ENCODE results near the gene SVEP1.

SVEP1 gene

DNA sequence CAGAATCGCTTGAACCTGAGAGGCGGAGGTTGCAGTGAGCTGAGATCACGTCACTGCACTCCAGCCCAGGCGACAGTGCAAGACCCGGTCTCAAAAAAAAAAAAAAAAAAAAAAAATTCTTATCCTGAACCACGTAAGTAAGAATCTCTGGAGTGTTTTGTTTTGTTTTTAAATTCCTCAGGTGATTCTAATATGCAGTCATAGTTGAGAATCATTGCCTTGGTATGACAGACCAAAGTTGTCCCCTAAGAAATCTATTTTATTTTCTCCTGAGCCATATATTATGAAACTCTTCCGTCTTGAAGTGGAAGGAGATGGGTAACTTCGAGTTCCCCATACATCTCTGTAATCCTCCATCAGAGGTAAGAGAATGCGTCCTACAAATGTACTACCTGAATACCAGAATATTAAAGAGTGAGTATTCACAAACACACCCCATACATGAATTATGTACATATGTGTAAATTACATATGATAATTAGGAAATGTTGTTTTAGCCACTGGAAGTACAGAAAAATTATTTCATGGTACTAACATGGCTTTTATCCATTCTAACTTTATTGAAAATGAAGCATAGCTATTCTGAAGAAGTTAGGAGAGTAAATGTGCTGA, 26.7 kb upstream of the SVEP1 start:
- no peak for TF ChIP-seq CTCF (conservative IDR thresholded peaks at IDR 0.05)
- no peak overlapping the region for H3K27ac ChIP-seq

DNA sequence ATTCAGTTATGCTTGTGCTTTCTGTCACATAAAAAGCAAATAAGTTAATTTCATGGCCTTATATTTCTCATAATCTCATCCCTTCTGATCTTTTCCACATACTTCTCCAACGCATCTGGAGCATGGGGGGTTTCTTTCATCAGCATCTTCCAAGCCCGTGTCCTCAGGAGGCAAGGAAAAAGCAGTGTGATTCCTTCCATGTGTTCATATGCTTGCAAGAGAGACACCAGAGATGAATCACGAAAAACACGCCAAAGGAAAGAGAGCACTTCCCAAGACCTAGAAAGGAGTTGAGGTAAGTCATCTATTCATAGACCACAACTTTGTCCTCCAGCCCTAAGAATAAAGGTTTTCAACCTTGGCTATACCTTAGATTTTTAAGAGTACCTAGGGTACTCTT, 26.0 kb upstream of the SVEP1 start:
- no peak for TF ChIP-seq CTCF (conservative IDR thresholded peaks at IDR 0.05)

DNA sequence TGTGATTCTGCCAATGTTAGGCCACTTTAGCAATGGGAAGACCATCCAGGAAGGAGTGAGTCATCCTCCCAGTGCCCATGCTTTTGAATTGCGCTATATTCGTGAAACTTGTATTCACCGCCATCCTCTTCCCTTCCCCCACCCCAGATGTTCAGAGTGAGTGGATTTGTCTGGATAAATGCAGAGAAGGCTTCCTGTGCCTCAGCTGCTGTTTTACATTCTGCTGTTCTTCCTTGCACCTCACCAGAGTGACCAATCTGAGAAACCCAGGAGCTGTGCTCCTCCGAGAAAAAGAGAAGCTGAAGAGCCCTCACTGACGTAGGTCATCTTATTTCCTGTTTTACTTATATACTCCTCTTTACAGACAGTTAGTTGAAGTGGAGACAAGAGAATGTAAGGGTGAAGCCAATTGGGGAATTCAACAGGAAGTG, 24.6 kb upstream of the SVEP1 start:
- no peak for TF ChIP-seq CTCF (conservative IDR thresholded peaks at IDR 0.05)
- H3K27ac ChIP-seq: no peak overlapping the region

More for the DNA sequence above, 26.0 kb upstream of the SVEP1 start:
- H3K27ac ChIP-seq: no peak overlapping the region

- no peak for TF ChIP-seq CTCF (conservative IDR thresholded peaks at IDR 0.05)
- no peak overlapping the region for H3K27ac ChIP-seq
These were observed 22.7 kb upstream of the SVEP1 start for GRCh38 chr9:110602281-110602680.

DNA sequence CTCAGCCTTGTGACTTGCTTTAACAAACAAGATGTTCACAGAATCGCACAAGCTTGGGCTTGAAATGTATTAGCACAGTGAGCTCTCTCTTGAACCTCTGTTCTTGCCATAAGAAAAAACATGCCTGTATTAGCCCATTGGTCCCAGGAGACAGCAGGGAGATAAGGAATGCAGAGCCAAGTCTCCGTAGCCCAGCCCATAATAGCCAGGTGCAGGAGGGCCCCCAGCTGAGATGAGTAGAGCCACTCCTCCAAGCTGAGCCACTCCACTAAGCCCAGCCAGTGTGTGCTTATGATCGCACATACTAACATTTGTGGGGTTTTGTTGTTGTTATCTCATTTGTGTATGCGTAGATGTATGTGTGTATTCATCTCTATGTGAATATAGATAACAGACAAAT, 21.6 kb upstream of the SVEP1 start:
- TF ChIP-seq CTCF (conservative IDR thresholded peaks at IDR 0.05): no peak
- H3K27ac ChIP-seq: no peak overlapping the region

- no peak for TF ChIP-seq CTCF (conservative IDR thresholded peaks at IDR 0.05)
- no peak overlapping the region for H3K27ac ChIP-seq
These were observed 19.9 kb upstream of the SVEP1 start for GRCh38 chr9:110599468-110599867.

DNA sequence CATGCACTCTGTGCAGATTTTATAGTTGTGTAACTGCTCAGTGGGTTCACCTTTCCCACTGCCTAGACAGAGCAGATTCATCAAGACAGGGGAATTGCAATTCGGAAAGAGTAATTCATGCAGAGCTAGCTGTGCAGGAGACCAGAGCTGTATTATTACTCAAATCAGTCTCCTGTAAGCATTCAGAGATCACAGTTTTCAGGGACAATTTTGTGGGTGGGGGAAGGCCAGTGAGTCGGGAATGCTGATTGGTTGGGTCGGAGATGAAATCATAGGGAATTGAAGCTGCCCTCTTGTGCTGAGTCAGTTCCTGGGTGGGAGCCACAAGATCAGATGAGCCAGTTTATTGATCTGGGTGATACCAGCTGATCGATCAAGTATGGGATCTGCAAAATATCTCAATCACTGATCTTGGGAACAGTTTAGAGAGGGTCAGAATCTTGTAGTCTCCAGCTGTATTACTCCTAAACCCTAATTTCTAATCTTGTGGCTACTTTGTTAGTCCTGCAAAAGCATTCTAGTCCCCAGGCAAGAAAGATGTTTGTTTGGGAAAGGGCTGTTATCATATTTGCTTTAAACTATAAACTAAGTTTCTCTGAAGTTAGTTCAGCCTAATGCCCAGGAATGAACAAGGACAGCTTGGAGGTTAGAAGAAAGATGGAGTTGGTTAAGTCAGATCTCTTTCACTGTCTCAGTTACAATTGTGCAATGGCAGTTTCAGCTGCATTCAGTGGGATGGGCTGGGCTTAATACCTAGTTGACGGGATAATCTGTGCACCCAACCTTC, 12.7 kb upstream of the SVEP1 start:
- no peak for TF ChIP-seq CTCF (conservative IDR thresholded peaks at IDR 0.05)
- no peak overlapping the region for H3K27ac ChIP-seq
